Epithelial cell of proximal tubule (primary cell): ENCODE results near the gene FUT7. TPM values are rescaled to one million over a fixed set of nuclear protein-coding genes. Genes with fewer than 3 reads are reported as not detected.

Experiments
- DNase-seq: peaks from one replicate; pipeline ENCODE4 v3.0.0-alpha.2; 2011; ENCODE audit warnings: low read depth
- H3K4me3 ChIP-seq: 2 replicates; pipeline ENCODE4 v1.5.1; 2011; ENCODE audit warnings: low read depth, mild to moderate bottlenecking, low read length
- CTCF ChIP-seq: conservative IDR thresholded peaks from 2 replicates; pipeline ENCODE4 v1.5.1; 2012; ENCODE audit warnings: low read depth, mild to moderate bottlenecking, low read length
- total RNA-seq: library from RNA; depleted of rRNA; stranded (reverse); fragments of >200 nt; gene quantifications from 2 replicates; pipeline ENCODE4 v1.2.3, GENCODE V29; 2015

The FUT7 gene
- total RNA-seq, 1 donor from 2014 or later, result not detected

GRCh38 chr9:137077010-137077747 is 45.3 kb upstream of the FUT7 start, which contains the start of gene UAP1L1:
Gene UAP1L1, plus strand, starts transcription at chr9:137077517. Its CDS starts 16 bp downstream, at chr9:137077533.
- no peak for DNase-seq
- TF ChIP-seq CTCF, result no peak
- H3K4me3 ChIP-seq, result peak within 1 kb of the TSS; percentile 72

DNA sequence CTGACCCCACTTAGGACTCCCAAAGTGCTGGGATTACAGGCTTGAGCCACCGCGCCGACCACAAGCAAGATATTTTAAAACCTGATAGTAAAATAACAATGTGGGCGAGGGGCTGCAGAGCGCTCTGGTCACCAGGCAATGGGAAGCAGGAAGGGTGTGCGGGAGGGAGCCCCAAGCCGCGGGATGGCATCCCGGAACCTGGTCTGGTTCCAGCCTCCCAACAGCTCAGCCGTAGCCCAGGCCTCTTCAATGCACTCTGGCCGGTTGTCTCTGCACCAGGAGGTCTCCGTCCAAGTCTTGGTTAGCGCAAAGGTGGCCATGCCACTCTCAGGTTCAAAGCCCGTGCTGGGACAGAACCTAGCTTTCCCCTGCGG is 44.7 kb upstream of the FUT7 start:
- TF ChIP-seq CTCF, result no peak
- H3K4me3 ChIP-seq, result peak overlapping the region; percentile 40
- no peak for DNase-seq

DNA sequence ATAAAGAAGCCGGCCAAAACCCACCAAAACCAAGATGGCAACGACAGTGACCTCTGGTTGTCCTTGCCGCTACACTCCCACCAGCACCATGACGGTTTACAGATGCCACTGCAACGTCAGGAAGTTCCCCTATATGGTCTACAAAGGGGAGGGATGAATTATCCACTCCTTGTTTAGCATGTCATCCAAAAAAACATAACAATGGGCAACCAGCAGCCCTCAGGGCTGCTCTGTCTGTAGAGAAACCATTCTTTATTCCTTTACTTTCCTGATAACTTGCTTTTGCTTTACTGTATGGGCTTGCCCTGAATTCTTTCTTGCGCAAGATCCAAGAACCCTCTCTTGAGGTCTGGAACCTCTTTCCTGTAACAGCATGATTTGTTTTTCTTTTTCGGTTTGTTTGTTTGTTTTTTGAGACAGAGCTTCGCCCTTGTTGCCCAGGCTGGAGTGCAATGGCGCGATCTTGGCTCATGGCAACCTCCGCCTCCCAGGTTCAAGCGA is 43.4 kb upstream of the FUT7 start:
- no peak for DNase-seq
- no peak for TF ChIP-seq CTCF
- no peak overlapping the region for H3K4me3 ChIP-seq

GRCh38 chr9:137074657-137075274 is 42.9 kb upstream of the FUT7 start:
- TF ChIP-seq CTCF, result no peak
- H3K4me3 ChIP-seq, result no peak overlapping the region
- DNase-seq, result no peak

DNA sequence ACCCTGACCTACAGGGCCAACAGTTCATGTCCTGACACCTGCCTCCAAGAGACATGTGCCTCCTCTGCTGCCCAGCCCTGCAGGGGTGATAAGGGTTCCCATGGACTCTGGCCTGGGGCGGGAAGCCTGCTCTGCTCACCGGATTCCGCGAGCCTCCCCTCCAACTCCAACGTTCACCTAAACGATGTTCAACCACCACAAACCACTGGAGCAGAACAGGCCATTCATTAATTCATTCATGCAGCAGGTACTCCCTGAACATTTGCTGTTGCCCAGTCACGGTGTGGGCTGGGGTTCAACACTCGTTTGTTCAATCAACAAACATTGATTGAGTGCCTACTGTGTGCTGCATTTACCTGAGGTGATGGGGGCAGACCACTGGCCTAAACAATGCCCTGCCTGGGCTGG is 42.1 kb upstream of the FUT7 start:
- no peak for TF ChIP-seq CTCF
- H3K4me3 ChIP-seq, result no peak overlapping the region
- DNase-seq, result no peak

GRCh38 chr9:137071282-137071681 is 39.4 kb upstream of the FUT7 start:
- peak overlapping the region; percentile 55 for H3K4me3 ChIP-seq
- DNase-seq, result no peak
- no peak for TF ChIP-seq CTCF
